Gastroesophageal sphincter (tissue), 3 donors: Measurements from ENCODE around the gene IFT172.

Experiments used
- POLR2A ChIP-seq, 2 donors: fragments of 450-650 bp; IDR thresholded peaks; one replicate each; pipeline ENCODE4 v1.6.1; 2017; ENCODE audit warnings: antibody characterized with exemption in 2 of 2, mild to moderate bottlenecking in 2 of 2, moderate library complexity in 1 of 2
- POLR2AphosphoS5 ChIP-seq: sonication (generic); formaldehyde crosslinking; IDR thresholded peaks from one replicate; pipeline ENCODE4 v1.6.1; 2017; ENCODE audit warnings: antibody characterized with exemption
- TF ChIP-seq, protein P1 (sequence below), 4 experiments: fragments of 200-600 bp in 2 of 4; fragments of 450-650 bp in 2 of 4; sonication (generic) in 1 of 4; IDR thresholded peaks; one replicate each; pipeline ENCODE4 v1.5.1; 2017 to 2019; ENCODE audit warnings: antibody characterized with exemption in 4 of 4, mild to moderate bottlenecking in 2 of 4, moderate library complexity in 2 of 4

DNA sequence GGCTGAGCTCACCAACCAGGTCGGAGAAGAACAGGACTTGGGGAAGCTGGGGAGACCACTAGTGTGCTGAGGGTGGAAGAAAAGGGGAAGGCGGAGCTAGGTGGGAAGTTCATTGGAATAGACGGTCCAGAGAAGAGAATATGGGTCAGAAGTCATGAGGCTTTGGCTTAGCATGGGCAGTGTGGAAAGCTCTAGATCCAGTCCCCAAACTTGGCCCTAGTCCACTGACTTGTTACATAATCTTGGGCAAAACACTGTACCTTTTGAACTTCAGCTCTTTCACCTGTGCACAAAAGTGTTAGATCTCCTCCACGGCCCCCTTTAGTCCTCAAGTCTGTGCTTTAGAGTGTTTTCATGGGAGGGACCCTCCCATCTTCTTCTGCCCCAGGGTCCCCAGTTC, 17.8 kb upstream of the IFT172 start:
- no peak for TF ChIP-seq POLR2AphosphoS5
- TF ChIP-seq, protein P1, sequence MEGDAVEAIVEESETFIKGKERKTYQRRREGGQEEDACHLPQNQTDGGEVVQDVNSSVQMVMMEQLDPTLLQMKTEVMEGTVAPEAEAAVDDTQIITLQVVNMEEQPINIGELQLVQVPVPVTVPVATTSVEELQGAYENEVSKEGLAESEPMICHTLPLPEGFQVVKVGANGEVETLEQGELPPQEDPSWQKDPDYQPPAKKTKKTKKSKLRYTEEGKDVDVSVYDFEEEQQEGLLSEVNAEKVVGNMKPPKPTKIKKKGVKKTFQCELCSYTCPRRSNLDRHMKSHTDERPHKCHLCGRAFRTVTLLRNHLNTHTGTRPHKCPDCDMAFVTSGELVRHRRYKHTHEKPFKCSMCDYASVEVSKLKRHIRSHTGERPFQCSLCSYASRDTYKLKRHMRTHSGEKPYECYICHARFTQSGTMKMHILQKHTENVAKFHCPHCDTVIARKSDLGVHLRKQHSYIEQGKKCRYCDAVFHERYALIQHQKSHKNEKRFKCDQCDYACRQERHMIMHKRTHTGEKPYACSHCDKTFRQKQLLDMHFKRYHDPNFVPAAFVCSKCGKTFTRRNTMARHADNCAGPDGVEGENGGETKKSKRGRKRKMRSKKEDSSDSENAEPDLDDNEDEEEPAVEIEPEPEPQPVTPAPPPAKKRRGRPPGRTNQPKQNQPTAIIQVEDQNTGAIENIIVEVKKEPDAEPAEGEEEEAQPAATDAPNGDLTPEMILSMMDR (IDR thresholded peaks at IDR 0.05), result no peak
- TF ChIP-seq POLR2A (IDR thresholded peaks at IDR 0.05), result no peak
